BJ (cell line): ENCODE measurements around the gene FNDC3A. TPM values are rescaled to one million over a fixed set of nuclear protein-coding genes. Genes with fewer than 3 reads are reported as not detected.

Experiments
- CTCF ChIA-PET: fragments of 350-600 bp; formaldehyde crosslinking; extraction: SDS; loops from one replicate; lab custom pipeline; 2021; ENCODE audit warnings: antibody characterized with exemption, inconsistent platforms; lab: Yijun Ruan, JAX
- POLR2A ChIA-PET: fragments of 300-600 bp; sonication (Branson Sonifier 250); formaldehyde crosslinking; extraction: SDS; loops from one replicate; lab custom pipeline; 2021; ENCODE audit warnings: antibody characterized with exemption; lab: Charles Lee
- DNase-seq: peaks from one replicate; pipeline ENCODE4 v3.0.0-alpha.2; 2011; ENCODE audit warnings: low read depth
- H3K27me3 ChIP-seq: 2 replicates; pipeline ENCODE4 v1.6.0; 2011; ENCODE audit warnings: low read length; ENCODE audit not compliant: control insufficient read depth, insufficient read depth
- H3K36me3 ChIP-seq: 2 replicates; pipeline ENCODE4 v1.5.1; 2011; ENCODE audit warnings: low read length; ENCODE audit not compliant: control insufficient read depth, insufficient read depth
- H3K4me3 ChIP-seq: 2 replicates; pipeline ENCODE4 v1.5.1; 2011; ENCODE audit warnings: low read depth, mild to moderate bottlenecking, control low read depth, low read length
- CTCF ChIP-seq: IDR thresholded peaks from 2 replicates; pipeline ENCODE4 v1.5.1; 2011; ENCODE audit warnings: low read depth, mild to moderate bottlenecking, control low read depth, inconsistent platforms, low read length, moderate library complexity; ENCODE audit not compliant: insufficient read depth
- polyA plus RNA-seq: library from polyadenylated mRNA; depleted of rRNA; stranded (reverse); fragments of >200 nt; gene quantifications from 2 replicates; pipeline ENCODE4 v1.2.3, GENCODE V29; 2011

Gene FNDC3A
- polyA plus RNA-seq, 1 experiment: 30.7 TPM

- H3K4me3 ChIP-seq: no peak overlapping the region
- ChIA-PET POLR2A (no interaction called here), CTCF (interaction anchor here (0.8 kb wide), 1 partner anchor 9 kb away, joined by 3 read pairs; no protein-coding TSS in a partner anchor)
- peaks cover 6% of the 10 kb centered on the region for H3K36me3 ChIP-seq
- TF ChIP-seq CTCF: no peak
- no peaks in the 10 kb centered on the region for H3K27me3 ChIP-seq
- DNase-seq: no peak
Measured at GRCh38 chr13:49206641-49207040, 230.9 kb downstream of the FNDC3A start.

GRCh38 chr13:49208619-49209018, 232.9 kb downstream of the FNDC3A start:
- ChIA-PET POLR2A (no interaction called here), CTCF (no interaction called here)
- DNase-seq: no peak
- no peak overlapping the region for H3K4me3 ChIP-seq
- 0 out of 2 replicates have a peak, but pooled peaks cover 4% of the 10 kb centered on the region for H3K36me3 ChIP-seq
- TF ChIP-seq CTCF: no peak
- no peaks in the 10 kb centered on the region for H3K27me3 ChIP-seq

GRCh38 chr13:49210114-49210513, 234.4 kb downstream of the FNDC3A start:
- POLR2A ChIA-PET: interaction anchor here (0.6 kb wide), 1 partner anchor 79 kb away, joined by 3 read pairs; no protein-coding TSS in a partner anchor
- no peak for DNase-seq
- CTCF ChIA-PET: interaction anchor here (0.8 kb wide), 1 partner anchor 8 kb away, joined by 3 read pairs; no protein-coding TSS in a partner anchor
- Histone ChIP-seq H3K4me3 (no peak overlapping the region), H3K27me3 (no peaks in the 10 kb centered on the region), H3K36me3 (0 out of 2 replicates have a peak, but pooled peaks cover 3% of the 10 kb centered on the region)
- TF ChIP-seq CTCF: no peak

- POLR2A ChIA-PET: no interaction called here
- no peak for DNase-seq
Measured at GRCh38 chr13:49210669-49211068, 235.0 kb downstream of the FNDC3A start.

GRCh38 chr13:49213539-49213938, 237.8 kb downstream of the FNDC3A start:
- CTCF ChIA-PET: no interaction called here
- no peak for DNase-seq

More at GRCh38 chr13:49210669-49211068, 235.0 kb downstream of the FNDC3A start:
- Histone ChIP-seq H3K4me3 (no peak overlapping the region), H3K36me3 (0 out of 2 replicates have a peak, but pooled peaks cover 3% of the 10 kb centered on the region), H3K27me3 (no peaks in the 10 kb centered on the region)
- CTCF ChIA-PET: interaction anchor here (0.8 kb wide), 1 partner anchor 9 kb away, joined by 3 read pairs; no protein-coding TSS in a partner anchor
- no peak for TF ChIP-seq CTCF

More at GRCh38 chr13:49213539-49213938, 237.8 kb downstream of the FNDC3A start:
- no peak for TF ChIP-seq CTCF
- Histone ChIP-seq H3K4me3 (no peak overlapping the region), H3K27me3 (peaks cover 13% of the 10 kb centered on the region), H3K36me3 (no peaks in the 10 kb centered on the region)
- POLR2A ChIA-PET: no interaction called here
